ENCODE results near the gene BARHL1. TPM values are rescaled to one million over a fixed set of nuclear protein-coding genes. Genes with fewer than 3 reads are reported as not detected.

The BARHL1 gene
- total RNA-seq, 1 donor from 2014 or later, result 1.0 TPM

- Histone ChIP-seq H3K9me3 (ENCODE audit: low read depth) (no peaks in the 10 kb centered on the region), H2AFZ (replicated peaks) (no peak overlapping the region), H3K27me3 (peaks cover 7% of the 10 kb centered on the region), H4K20me1 (ENCODE audit: low read depth) (peaks cover 52% of the 10 kb centered on the region), H3K27ac (no peak overlapping the region), H3K36me3 (no peaks in the 10 kb centered on the region), H3K4me1 (peaks cover 22% of the 10 kb centered on the region), H3K79me2 (ENCODE audit: low read depth) (no peaks in the 10 kb centered on the region), H3K4me2 (no peak overlapping the region), H3K4me3 (no peak overlapping the region), H3K9ac (no peak overlapping the region), H3F3A (ENCODE audit: low read depth) (peaks cover 34% of the 10 kb centered on the region)
- H3K4me1 Mint-ChIP-seq, result peaks cover 49% of the 10 kb centered on the region
- peaks cover 38% of the 10 kb centered on the region for H3K36me3 Mint-ChIP-seq
- H3K27ac Mint-ChIP-seq, result peak overlapping the region; percentile 35
- DNase-seq (ENCODE audit: low spot score), result no peak
- TF ChIP-seq EZH2 (IDR thresholded peaks at IDR 0.05) (no peak), CTCF (IDR thresholded peaks at IDR 0.05) (no peak), EZH2phosphoT487 (IDR thresholded peaks at IDR 0.05) (no peak)
- H3K9me3 Mint-ChIP-seq, result no peaks in the 10 kb centered on the region
- H3K27me3 Mint-ChIP-seq (ENCODE audit: insufficient read depth, low read depth), result peaks cover 6% of the 10 kb centered on the region
- no peak overlapping the region for H3K4me3 Mint-ChIP-seq
These were observed 28.3 kb downstream of the BARHL1 start for GRCh38 chr9:132610661-132611060.

DNA sequence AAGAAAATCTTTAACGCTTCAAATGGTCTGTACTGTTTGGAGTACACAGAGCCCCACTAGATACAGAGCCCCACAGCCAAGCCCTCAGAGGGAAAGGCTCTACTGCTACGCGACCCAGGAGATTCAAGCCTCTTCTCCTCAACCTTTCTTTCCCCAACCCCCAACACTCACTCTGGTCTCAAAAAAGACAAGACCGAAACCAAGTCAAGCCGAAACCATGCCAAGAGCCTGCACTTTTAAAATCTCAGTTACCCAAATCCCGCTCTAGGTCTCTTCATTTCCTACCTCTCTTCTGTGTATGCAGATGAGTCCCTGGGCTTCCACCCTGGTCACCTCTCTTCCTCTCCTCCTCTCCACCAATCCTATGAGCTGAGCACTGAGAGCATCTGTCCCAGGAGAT lies 31.9 kb downstream of the BARHL1 start:
- Histone ChIP-seq H3K27me3 (no peaks in the 10 kb centered on the region), H3K9me3 (ENCODE audit: low read depth) (no peaks in the 10 kb centered on the region), H3K4me3 (no peak overlapping the region), H3K79me2 (ENCODE audit: low read depth) (no peaks in the 10 kb centered on the region), H3K4me2 (no peak overlapping the region), H3F3A (ENCODE audit: low read depth) (peaks cover 11% of the 10 kb centered on the region), H4K20me1 (ENCODE audit: low read depth) (peaks cover 18% of the 10 kb centered on the region), H2AFZ (replicated peaks) (no peak overlapping the region), H3K9ac (no peak overlapping the region), H3K27ac (no peak overlapping the region), H3K36me3 (no peaks in the 10 kb centered on the region), H3K4me1 (peaks cover 11% of the 10 kb centered on the region)
- Mint-ChIP-seq H3K9me3 (no peaks in the 10 kb centered on the region), H3K27me3 (ENCODE audit: insufficient read depth, low read depth) (peaks cover 3% of the 10 kb centered on the region), H3K4me1 (peaks cover 24% of the 10 kb centered on the region), H3K36me3 (peaks cover 53% of the 10 kb centered on the region), H3K4me3 (peak overlapping the region; percentile 14), H3K27ac (no peak overlapping the region)
- TF ChIP-seq EZH2 (IDR thresholded peaks at IDR 0.05), result no peak
- no peak for TF ChIP-seq CTCF (IDR thresholded peaks at IDR 0.05)
- TF ChIP-seq EZH2phosphoT487 (IDR thresholded peaks at IDR 0.05), result no peak
- DNase-seq (ENCODE audit: low spot score), result no peak

DNA sequence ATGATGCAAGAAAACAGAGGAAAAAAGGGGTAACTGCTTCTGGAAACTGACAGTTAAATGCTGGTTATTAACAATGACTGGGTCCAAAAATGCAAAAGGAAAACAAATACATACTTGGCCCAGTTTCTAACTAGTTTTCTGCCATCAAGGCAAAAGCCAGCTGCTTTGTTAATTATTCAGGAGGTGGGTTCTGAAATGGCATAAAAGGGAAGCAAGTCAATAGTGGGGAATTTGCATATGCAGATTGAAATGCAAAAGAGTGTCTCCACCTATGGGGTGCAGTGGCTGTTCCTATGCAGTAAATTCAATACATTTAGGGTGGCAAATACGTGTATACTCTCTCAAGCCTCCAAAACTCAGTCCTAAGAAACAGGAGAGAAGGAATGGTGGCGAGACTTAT lies 33.4 kb downstream of the BARHL1 start:
- H2AFZ ChIP-seq (replicated peaks), result no peak overlapping the region
- H3K79me2 ChIP-seq (ENCODE audit: low read depth), result no peaks in the 10 kb centered on the region
- Mint-ChIP-seq H3K4me1 (peaks cover 17% of the 10 kb centered on the region), H3K36me3 (peaks cover 42% of the 10 kb centered on the region), H3K9me3 (no peaks in the 10 kb centered on the region), H3K27me3 (ENCODE audit: insufficient read depth, low read depth) (peaks cover 2% of the 10 kb centered on the region), H3K27ac (no peak overlapping the region), H3K4me3 (no peak overlapping the region)
- DNase-seq (ENCODE audit: low spot score), result no peak
- H3K27me3 ChIP-seq, result no peaks in the 10 kb centered on the region
- no peak overlapping the region for H3K4me3 ChIP-seq
- no peaks in the 10 kb centered on the region for H3K9me3 ChIP-seq (ENCODE audit: low read depth)
- no peaks in the 10 kb centered on the region for H3K36me3 ChIP-seq
- H3K27ac ChIP-seq, result no peak overlapping the region
- no peak for TF ChIP-seq EZH2phosphoT487 (IDR thresholded peaks at IDR 0.05)
- H3K4me2 ChIP-seq, result no peak overlapping the region
- peaks cover 11% of the 10 kb centered on the region for H4K20me1 ChIP-seq (ENCODE audit: low read depth)
- no peak overlapping the region for H3K9ac ChIP-seq
- H3K4me1 ChIP-seq, result peaks cover 14% of the 10 kb centered on the region
- no peaks in the 10 kb centered on the region for H3F3A ChIP-seq (ENCODE audit: low read depth)

DNA sequence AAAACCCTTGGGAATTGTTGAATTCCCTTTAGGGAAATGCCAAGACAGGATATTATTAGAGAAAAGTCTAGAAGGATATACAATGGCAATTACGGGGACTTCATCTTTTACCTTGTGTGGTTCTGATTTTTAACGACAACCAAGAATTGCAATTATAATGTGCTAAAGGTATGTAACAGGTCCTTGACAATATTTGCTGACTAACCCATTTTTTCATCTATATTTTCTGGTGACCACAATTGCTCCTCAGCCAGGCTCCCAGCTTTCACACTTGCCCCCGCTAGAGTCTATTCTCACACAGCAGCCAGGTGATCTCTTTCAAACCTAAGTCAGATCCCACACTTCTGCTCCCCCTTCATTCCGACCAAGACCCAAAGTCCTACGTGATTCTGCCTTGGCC lies 34.3 kb downstream of the BARHL1 start:
- Histone ChIP-seq H4K20me1 (ENCODE audit: low read depth) (peaks cover 6% of the 10 kb centered on the region), H3K79me2 (ENCODE audit: low read depth) (no peaks in the 10 kb centered on the region), H3K4me1 (peaks cover 14% of the 10 kb centered on the region), H3K36me3 (no peaks in the 10 kb centered on the region), H3K4me2 (no peak overlapping the region), H3F3A (ENCODE audit: low read depth) (no peaks in the 10 kb centered on the region), H2AFZ (replicated peaks) (no peak overlapping the region), H3K9me3 (ENCODE audit: low read depth) (no peaks in the 10 kb centered on the region), H3K4me3 (no peak overlapping the region), H3K27ac (no peak overlapping the region), H3K9ac (no peak overlapping the region), H3K27me3 (no peaks in the 10 kb centered on the region)
- Mint-ChIP-seq H3K9me3 (no peaks in the 10 kb centered on the region), H3K27ac (no peak overlapping the region), H3K27me3 (ENCODE audit: insufficient read depth, low read depth) (peaks cover 2% of the 10 kb centered on the region), H3K4me1 (peaks cover 14% of the 10 kb centered on the region), H3K36me3 (peaks cover 38% of the 10 kb centered on the region), H3K4me3 (no peak overlapping the region)
- TF ChIP-seq EZH2 (IDR thresholded peaks at IDR 0.05) (no peak), EZH2phosphoT487 (IDR thresholded peaks at IDR 0.05) (no peak), CTCF (IDR thresholded peaks at IDR 0.05) (no peak)
- DNase-seq (ENCODE audit: low spot score), result no peak

All from neural progenitor cell (in vitro differentiated cells).